ENCODE data around the gene TRABD. TPM values are rescaled to one million over a fixed set of nuclear protein-coding genes. Genes with fewer than 3 reads are reported as not detected.

The TRABD gene
- total RNA-seq, 6 donors from 2014 or later: 32.9 to 88.0 (median 56.3) TPM

DNA sequence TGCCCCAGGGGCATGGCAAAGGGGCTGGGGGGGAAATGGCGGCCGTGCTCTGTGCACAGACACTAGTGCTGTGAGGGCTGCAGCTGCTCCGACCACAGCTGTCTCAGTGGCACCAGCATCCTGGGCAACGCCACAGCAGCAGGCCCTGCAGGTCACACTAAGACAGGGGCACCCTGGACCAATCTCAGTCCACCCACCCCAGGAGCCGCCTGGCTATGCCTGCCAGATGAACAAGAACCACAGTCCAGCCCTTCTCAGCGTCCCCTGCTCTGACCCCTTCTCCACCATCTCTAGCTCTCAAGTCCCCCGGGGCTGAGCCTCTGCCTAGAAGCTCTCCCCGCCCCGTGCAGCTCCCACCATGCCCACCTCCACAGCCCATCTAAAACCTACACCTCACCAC is 42.7 kb downstream of the TRABD start:
- Histone ChIP-seq H3K27ac (no peak overlapping the region), H3K4me1 (no peaks in the 10 kb centered on the region), H3K27me3 (no peaks in the 10 kb centered on the region), H3K9me3 (no peaks in the 10 kb centered on the region), H3K36me3 (peaks cover 13 to 83% (median 49%) of the 10 kb centered on the region in 4 donors), H3K4me3 (no peak overlapping the region)
- peak; percentile 17 to 38 for DNase-seq
- WGBS, 2 donors: 95 to 97% methylated on average over 9 of the region's 9 CpGs
- ATAC-seq (ENCODE audit: low FRiP score in 2 of 2): no peak
- no peak for TF ChIP-seq POLR2A (IDR thresholded peaks at IDR 0.05)

DNA sequence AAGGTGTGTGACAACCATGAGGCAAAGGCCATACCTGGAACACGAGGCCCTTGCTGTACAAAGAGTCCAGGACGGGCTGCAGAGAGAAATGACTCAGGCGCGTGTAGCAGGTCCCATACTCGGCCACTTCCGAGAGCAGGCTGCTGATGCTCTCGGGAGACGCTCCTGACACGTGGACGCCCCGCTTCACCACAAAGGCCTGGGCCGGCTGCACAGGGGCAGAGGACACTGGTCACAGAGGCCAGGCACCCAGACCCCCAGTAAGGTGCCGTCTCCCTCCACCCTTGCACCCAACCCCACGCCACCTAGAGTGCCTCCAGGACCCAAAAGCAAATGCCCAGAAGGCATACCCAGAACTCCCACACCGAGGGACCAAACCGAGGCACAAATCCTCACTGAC is 43.7 kb downstream of the TRABD start:
- 85 to 93% methylated on average over 4 to 15 of the region's 16 CpGs for WGBS, 2 donors

GRCh38 chr22:50232481-50233151 is 46.9 kb downstream of the TRABD start:
- Histone ChIP-seq H3K36me3 (peaks cover 4 to 61% (median 28%) of the 10 kb centered on the region in 4 donors), H3K9me3 (no peaks in the 10 kb centered on the region), H3K4me3 (no peak overlapping the region), H3K4me1 (no peaks in the 10 kb centered on the region), H3K27me3 (no peaks in the 10 kb centered on the region), H3K27ac (no peak overlapping the region)
- DNase-seq (peak in 1 of 2 donors; percentile 54), ATAC-seq (ENCODE audit: low FRiP score in 2 of 2) (no peak)
- 89 to 92% methylated on average over 19 to 20 of the region's 20 CpGs for WGBS, 2 donors
- TF ChIP-seq CTCF (IDR thresholded peaks at IDR 0.05) (no peak), POLR2AphosphoS5 (IDR thresholded peaks at IDR 0.05) (no peak), EP300 (IDR thresholded peaks at IDR 0.05) (no peak), POLR2A (IDR thresholded peaks at IDR 0.05) (no peak)

More for the DNA sequence above, 43.7 kb downstream of the TRABD start:
- no peaks in the 10 kb centered on the region for H3K4me1 ChIP-seq
- DNase-seq: peak in 1 of 2 donors; percentile 45
- H3K36me3 ChIP-seq: peaks cover 13 to 75% (median 44%) of the 10 kb centered on the region in 4 donors
- no peak overlapping the region for H3K4me3 ChIP-seq
- no peak overlapping the region for H3K27ac ChIP-seq
- no peaks in the 10 kb centered on the region for H3K9me3 ChIP-seq
- ATAC-seq (ENCODE audit: low FRiP score in 2 of 2): no peak
- TF ChIP-seq EP300 (IDR thresholded peaks at IDR 0.05): no peak
- TF ChIP-seq POLR2AphosphoS5 (IDR thresholded peaks at IDR 0.05): no peak
- no peak for TF ChIP-seq POLR2A (IDR thresholded peaks at IDR 0.05)
- TF ChIP-seq CTCF (IDR thresholded peaks at IDR 0.05): no peak
- no peaks in the 10 kb centered on the region for H3K27me3 ChIP-seq

- ATAC-seq (ENCODE audit: low FRiP score in 2 of 2) (no peak), DNase-seq (peak in 1 of 2 donors; percentile 64)
- Histone ChIP-seq H3K27me3 (no peaks in the 10 kb centered on the region), H3K36me3 (peaks cover 4 to 59% (median 26%) of the 10 kb centered on the region in 4 donors), H3K27ac (no peak overlapping the region), H3K4me1 (no peaks in the 10 kb centered on the region), H3K4me3 (no peak overlapping the region), H3K9me3 (no peaks in the 10 kb centered on the region)
- TF ChIP-seq POLR2A (IDR thresholded peaks at IDR 0.05) (no peak), CTCF (IDR thresholded peaks at IDR 0.05) (no peak), EP300 (IDR thresholded peaks at IDR 0.05) (no peak), POLR2AphosphoS5 (IDR thresholded peaks at IDR 0.05) (no peak)
- 88 to 94% methylated on average over 17 to 18 of the region's 18 CpGs for WGBS, 2 donors
These were observed 47.5 kb downstream of the TRABD start for GRCh38 chr22:50233223-50233622.

DNA sequence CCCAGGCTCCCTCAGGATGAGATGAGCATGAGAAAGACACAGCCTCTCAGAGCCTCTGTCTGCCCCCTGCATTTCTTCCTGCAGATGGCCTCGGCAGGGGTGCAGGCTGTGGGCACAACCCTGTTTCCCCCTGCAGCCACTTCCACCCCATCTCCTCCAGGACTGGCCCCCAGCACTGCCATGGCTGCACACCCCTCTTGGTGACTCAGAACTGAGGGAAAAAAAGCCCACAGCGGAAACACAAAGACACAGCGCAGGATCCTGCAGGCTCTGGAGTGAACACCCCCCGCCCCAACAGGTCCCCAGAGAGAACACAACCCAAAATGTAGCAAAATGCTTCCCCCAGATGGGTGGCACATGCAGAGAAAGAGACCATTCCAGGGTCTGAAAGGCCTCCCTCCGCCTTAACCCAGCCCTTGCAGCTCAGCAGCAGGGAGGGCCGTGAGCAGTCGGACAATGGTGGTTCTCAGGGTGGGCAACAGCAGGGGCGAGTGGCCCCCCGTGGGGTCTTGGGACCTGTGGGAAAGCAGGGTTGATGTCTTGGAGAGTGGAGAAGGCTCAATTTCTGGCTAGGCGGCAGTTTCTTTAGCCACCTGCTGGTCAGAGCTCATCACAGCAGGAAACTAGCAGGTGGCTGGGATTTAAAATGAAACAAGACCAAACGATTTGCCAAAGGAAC is 51.2 kb downstream of the TRABD start:
- DNase-seq: peak in 1 of 2 donors; percentile 30
- peaks cover 4 to 60% (median 31%) of the 10 kb centered on the region in 4 donors for H3K36me3 ChIP-seq
- no peaks in the 10 kb centered on the region for H3K9me3 ChIP-seq
- 78 to 81% methylated on average over 8 to 10 of the region's 11 CpGs for whole genome bisulfite sequencing, 2 donors
- TF ChIP-seq EP300 (IDR thresholded peaks at IDR 0.05) (no peak), CTCF (IDR thresholded peaks at IDR 0.05) (peak in 2 of 6 experiments; percentile 16 to 26)
- no peaks in the 10 kb centered on the region for H3K27me3 ChIP-seq
- no peak for ATAC-seq (ENCODE audit: low FRiP score in 2 of 2)
- no peak overlapping the region for H3K27ac ChIP-seq
- peaks cover 11 to 15% (median 13%) of the 10 kb centered on the region in 4 donors for H3K4me1 ChIP-seq
- no peak overlapping the region for H3K4me3 ChIP-seq
